GM18907 (cell line): ENCODE data around the gene PXK.
A peak's percentile ranks its signal among the peaks of the same experiment; 100 is the strongest.
"Not testable (repeated sequence)": the region's sequence is repeated elsewhere in the genome, so short reads cannot be mapped to it uniquely, and the experiment has no call there.

ENCODE experiments used
- ATAC-seq: cut with Tn5 transposase; IDR thresholded peaks from one replicate; pipeline ENCODE4 v1.9.1; 2021; ENCODE audit warnings: mild to moderate bottlenecking, moderate library complexity; ENCODE audit not compliant: unreplicated experiment

Gene PXK

GRCh38 chr3:58332575-58333188, at the start of gene PXK:
Gene PXK (plus strand): TSS chr3:58332892. CDS start chr3:58332989, 97 bp downstream.
- ATAC-seq: peak; percentile 88

DNA sequence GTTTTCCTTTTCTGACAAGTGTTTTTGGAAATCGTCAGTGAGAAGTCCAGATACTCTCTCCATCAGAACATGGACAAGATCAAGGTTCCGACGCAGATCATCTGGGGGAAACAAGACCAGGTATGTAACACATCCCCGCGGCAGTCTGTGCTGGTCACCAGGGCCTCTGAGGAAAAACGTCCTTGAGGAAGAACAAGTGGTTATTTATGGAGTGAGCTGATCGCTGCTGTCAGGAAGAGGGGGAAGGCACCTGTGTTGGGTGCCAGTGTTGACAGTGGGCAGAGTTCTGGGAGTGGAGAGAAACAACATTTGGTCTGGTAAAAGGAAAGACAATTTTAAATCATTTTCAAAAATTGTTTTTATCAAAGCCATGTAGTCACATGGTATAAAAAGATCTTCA, 47.4 kb upstream of the PXK start:
- ATAC-seq: no peak

DNA sequence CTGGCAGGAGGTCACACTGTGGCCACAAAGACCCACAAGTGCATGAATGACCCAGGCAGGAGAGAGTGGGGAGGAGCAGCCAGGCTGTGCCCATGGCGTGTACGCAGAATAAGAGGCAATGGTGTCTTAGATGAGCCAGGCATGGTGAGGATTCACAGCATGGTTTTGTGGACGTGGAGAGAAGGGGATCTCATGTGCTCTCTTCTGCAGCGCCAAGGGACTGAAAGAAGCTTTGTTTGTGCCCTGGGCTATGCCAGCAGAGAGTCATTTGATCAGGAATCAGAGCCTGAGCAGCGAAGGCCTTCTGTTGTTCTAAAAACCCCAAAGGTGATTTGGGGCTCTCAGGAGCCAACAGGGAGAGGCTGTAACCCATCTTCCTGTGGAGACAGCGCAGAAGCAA, 45.3 kb upstream of the PXK start:
- no peak for ATAC-seq

DNA sequence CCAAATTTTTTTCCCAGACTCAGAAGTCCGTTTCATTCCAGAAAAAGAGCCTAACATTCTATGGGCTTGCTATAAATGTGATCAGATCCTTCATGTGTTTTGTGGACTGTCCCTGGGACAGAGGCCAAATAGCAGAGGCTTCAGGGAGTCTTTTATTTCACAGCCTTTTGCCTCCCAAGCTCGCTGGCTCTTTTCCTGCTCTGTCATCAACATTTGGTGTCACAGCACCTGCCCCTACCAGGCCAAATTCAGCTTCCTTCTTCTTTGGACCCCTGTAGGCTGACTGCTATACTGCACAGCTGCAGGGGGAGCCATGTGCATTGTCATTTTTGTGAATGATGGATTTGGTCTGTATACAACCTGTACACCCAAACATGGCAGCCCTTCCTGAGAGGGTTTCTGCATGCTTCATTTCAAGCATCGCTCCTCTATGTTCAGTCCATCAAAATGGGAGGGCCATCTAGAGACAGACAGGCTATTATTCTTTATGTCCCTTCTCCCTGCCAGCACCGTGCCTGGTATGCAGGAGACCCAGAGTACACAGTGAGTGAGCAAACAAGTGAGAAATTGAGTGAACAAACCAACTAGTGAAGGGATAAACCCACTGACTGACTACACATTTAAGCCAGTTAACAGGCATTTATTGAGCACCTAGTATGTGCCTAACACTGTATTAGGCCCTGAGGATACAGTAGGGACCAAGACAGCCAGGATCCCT, 44.5 kb upstream of the PXK start:
- ATAC-seq: no peak

GRCh38 chr3:58288964-58289613, 43.6 kb upstream of the PXK start:
- not testable (repeated sequence) for ATAC-seq

GRCh38 chr3:58290446-58290845, 42.2 kb upstream of the PXK start:
- ATAC-seq: not testable (repeated sequence)

GRCh38 chr3:58291671-58292338, 40.9 kb upstream of the PXK start:
- ATAC-seq: no peak

DNA sequence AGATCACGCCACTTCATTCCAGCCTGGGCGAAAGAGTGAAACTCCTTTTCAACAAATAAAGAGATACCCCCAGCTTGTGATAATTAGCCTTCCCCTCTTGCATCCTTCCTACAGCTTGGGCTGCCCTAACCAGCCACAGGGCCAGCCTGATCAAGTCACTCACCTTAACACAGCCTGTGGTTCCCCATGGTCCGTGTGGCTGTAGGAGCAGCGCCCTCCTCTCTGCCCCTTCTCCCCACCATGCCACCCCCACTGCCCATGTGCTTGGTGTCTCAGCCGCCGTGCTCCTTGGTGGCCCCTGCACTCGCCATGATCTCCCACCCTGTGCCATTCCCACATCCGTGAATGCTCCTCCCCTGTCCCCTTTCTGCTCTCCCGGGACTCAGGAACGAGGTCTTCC, 39.8 kb upstream of the PXK start:
- no peak for ATAC-seq

DNA sequence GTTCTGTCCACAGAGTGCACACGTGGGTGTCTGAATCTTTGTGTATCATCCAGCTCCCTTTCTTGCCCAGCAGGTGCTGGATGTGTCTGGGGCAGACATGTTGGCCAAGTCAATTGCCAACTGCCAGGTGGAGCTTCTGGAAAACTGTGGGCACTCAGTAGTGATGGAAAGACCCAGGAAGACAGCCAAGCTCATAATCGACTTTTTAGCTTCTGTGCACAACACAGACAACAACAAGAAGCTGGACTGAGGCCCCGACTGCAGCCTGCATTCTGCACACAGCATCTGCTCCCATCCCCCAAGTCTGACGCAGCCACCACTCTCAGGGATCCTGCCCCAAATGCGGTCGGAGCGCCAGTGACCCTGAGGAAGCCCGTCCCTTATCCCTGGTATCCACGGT, 39.2 kb upstream of the PXK start:
- no peak for ATAC-seq

DNA sequence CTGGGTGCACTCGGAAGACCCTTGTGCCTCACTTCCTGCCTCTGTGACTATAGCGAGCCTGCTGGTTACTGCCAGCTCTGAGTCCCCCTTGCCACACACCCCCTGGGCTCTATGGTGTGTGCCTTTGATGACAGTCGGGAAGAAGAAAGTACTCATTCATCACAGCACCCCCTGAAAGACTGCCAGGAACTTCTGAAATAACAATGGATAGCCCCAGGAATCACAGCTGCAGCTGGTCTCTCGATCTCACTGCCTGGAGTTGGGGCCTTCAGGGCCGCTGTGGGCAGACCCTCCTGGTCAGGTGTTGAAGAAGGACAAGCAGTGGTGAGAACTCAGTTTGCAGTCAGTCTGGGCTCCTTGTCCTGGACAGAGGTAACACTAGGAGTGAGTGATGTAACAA, 36.4 kb upstream of the PXK start:
- no peak for ATAC-seq

GRCh38 chr3:58296843-58297242, 35.8 kb upstream of the PXK start:
- ATAC-seq: no peak

GRCh38 chr3:58298190-58298589, 34.5 kb upstream of the PXK start:
- no peak for ATAC-seq

DNA sequence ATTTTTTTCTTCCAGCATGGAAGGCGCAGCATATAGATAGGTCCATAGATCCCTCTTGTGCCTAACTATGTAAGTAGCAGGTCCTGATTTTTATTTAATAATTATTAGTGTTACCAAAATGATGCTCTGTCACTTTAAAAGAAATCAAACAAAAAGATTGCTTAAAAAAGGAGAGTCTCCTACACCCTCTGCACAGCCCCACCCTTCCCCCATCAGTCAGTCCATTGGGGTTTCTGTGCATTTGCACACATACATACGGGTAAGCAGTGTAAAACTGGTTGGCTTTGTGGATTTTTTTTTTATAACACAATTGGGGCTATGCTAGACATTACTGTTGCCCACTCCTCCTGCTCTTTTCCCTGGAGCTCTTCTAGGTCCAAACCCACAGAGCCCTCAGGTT, 33.6 kb upstream of the PXK start:
- ATAC-seq: no peak

GRCh38 chr3:58299839-58300516, 32.7 kb upstream of the PXK start:
- no peak for ATAC-seq

DNA sequence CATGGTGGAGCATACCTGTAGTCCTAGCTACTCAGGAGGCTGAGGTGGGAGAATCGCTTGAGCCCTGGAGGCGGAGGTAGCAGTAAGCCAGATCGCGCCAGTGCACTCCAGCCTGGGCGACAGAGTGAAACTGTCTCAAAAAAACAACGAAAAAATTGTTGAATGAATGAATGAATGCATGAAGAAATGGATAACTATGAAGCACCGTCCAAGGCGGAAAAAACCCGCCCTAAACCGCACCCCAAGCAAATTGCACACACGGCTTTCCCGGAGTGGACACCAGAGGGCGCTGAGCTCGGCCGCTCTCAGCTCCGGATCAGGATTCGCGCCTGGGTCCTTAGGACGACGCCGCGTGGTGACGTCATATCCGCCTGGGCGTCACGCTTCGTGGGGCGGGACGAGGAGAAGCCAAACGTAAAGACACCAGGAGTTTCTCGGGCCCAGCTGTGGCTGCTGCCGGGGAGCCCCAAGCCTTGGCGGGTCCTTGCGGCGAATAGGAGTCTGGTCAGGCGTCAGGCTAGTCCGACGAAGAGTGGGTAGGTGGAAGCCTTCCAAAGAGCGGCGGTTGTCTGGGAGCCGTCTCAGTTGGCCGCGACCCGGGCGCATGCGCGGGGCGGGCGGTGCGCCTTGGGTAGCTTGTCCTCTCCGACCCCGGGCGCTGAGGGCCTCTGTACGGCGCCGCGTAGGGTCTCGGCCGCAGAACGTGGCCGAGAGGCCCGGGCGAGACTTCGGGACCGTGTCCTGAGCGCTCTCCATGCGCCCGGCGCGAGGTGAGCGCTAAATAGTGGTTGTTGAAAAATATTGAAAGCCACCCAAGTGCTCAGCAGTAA, 26.6 kb upstream of the PXK start, which contains the start of the genes HTD2 and RPP14:
Gene HTD2 (plus strand): TSS at position 639 of the 830 bp plus-strand sequence. CDS start 11,094 bp downstream, outside the sequence.
Gene RPP14 (plus strand): TSS at position 364 of the 830 bp plus-strand sequence. CDS start 4,085 bp downstream, outside the sequence.
- ATAC-seq: peak; percentile 88

GRCh38 chr3:58307639-58308215, 25.0 kb upstream of the PXK start:
- ATAC-seq: no peak

DNA sequence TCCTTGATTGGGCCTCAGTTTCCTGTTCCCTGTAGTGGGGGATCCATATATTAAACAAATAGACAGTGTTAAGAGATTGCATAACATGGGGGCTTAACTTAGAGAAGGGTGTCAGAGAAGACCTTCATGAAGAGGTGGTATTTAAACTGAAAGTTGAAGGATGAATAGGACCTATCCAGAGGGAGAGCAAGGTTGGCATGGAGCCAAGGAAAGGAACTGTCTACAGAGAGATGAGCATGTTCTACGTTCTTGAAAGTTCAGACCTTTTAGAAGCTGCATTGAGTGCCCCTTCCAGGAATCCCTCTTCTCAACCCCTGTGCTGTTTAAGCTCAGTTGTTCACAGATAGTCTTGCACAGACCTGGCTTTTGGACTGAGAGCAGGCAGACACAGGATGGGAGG, 24.0 kb upstream of the PXK start:
- ATAC-seq: no peak

DNA sequence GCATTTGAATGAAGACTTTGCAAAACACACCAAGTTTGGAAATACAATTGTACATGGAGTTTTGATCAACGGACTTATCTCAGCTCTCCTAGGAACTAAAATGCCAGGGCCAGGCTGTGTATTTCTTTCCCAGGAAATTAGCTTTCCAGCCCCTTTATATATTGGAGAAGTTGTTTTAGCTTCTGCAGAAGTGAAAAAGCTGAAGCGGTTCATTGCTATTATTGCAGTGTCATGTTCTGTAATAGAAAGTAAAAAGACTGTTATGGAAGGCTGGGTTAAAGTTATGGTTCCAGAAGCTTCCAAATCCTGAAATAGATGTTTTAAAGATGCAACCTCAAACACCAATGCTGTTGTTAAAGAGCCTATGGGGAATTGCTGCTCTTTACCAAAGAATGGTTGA, 14.9 kb upstream of the PXK start:
- no peak for ATAC-seq

DNA sequence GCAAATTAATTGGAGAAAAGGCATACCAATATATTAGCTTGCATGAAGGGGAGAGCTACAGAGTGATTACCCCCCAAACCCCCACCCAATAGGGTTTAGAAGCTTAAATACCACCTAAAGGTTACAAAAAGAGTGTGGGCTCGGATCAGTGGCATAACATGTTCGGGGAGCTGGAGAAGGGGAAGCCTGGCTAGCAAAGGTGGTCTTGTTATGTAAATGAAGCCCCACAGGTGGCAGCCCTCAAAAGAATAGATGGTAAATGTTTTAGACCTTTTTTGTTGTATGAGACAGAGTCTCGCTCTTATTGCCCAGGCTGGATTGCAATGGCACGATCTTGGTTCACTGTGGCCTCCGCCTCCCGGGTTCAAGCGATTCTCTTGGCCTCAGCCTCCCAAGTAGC, 10.9 kb upstream of the PXK start:
- ATAC-seq: no peak

GRCh38 chr3:58322793-58323192, 9.9 kb upstream of the PXK start:
- no peak for ATAC-seq
